ENCODE results near the gene CEACAM19. TPM values are rescaled to one million over a fixed set of nuclear protein-coding genes. Genes with fewer than 3 reads are reported as not detected.
"Not testable (repeated sequence)": the region's sequence is repeated elsewhere in the genome, so short reads cannot be mapped to it uniquely, and the experiment has no call there.

CEACAM19 gene
- total RNA-seq, 1 experiment from 2014 or later, result 67.8 TPM

DNA sequence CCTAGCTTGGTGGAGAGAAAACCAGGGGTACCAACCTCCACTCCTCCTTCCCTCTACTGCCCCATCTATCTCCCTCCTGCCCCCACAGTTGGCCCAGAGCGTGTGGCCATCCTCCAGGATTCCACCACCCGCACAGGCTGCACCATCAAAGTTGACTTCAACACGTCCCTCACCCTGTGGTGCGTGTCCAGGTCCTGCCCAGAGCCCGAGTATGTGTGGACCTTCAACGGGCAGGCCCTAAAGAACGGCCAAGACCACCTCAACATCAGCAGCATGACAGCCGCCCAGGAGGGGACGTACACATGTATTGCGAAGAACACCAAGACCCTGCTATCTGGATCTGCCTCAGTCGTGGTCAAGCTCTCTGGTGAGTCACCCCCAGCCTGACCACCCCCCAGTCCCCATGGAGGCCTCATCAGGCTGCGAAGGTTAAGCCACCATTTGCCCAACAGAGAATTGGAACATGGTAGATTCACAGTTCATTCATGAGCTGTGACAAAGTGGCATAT is 34.3 kb downstream of the CEACAM19 start:
- Mint-ChIP-seq H3K4me3 (ENCODE audit: low read depth, unreplicated experiment) (no peak overlapping the region), H3K27me3 (ENCODE audit: unreplicated experiment) (no peaks in the 10 kb centered on the region), H3K36me3 (ENCODE audit: insufficient read depth, unreplicated experiment) (no peaks in the 10 kb centered on the region), H3K27ac (ENCODE audit: unreplicated experiment) (no peak overlapping the region), H3K4me1 (ENCODE audit: low read depth, unreplicated experiment) (no peaks in the 10 kb centered on the region), H3K9me3 (ENCODE audit: low read depth, unreplicated experiment) (no peaks in the 10 kb centered on the region)
- TF ChIP-seq, protein P1, sequence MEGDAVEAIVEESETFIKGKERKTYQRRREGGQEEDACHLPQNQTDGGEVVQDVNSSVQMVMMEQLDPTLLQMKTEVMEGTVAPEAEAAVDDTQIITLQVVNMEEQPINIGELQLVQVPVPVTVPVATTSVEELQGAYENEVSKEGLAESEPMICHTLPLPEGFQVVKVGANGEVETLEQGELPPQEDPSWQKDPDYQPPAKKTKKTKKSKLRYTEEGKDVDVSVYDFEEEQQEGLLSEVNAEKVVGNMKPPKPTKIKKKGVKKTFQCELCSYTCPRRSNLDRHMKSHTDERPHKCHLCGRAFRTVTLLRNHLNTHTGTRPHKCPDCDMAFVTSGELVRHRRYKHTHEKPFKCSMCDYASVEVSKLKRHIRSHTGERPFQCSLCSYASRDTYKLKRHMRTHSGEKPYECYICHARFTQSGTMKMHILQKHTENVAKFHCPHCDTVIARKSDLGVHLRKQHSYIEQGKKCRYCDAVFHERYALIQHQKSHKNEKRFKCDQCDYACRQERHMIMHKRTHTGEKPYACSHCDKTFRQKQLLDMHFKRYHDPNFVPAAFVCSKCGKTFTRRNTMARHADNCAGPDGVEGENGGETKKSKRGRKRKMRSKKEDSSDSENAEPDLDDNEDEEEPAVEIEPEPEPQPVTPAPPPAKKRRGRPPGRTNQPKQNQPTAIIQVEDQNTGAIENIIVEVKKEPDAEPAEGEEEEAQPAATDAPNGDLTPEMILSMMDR (IDR thresholded peaks at IDR 0.05; ENCODE audit: unreplicated experiment), result no peak
- intact Hi-C loops (cut with micrococcal nuclease; ENCODE audit: unreplicated experiment), result no loop called here
- CTCF ChIA-PET, result interaction anchor here (0.6 kb wide), 1 partner anchor 200 kb away, joined by 14 read pairs; the partner anchor contains the start of gene APOE
- no peak for DNase-seq
- BruUV-seq (replicated peaks), result no TSS peak

DNA sequence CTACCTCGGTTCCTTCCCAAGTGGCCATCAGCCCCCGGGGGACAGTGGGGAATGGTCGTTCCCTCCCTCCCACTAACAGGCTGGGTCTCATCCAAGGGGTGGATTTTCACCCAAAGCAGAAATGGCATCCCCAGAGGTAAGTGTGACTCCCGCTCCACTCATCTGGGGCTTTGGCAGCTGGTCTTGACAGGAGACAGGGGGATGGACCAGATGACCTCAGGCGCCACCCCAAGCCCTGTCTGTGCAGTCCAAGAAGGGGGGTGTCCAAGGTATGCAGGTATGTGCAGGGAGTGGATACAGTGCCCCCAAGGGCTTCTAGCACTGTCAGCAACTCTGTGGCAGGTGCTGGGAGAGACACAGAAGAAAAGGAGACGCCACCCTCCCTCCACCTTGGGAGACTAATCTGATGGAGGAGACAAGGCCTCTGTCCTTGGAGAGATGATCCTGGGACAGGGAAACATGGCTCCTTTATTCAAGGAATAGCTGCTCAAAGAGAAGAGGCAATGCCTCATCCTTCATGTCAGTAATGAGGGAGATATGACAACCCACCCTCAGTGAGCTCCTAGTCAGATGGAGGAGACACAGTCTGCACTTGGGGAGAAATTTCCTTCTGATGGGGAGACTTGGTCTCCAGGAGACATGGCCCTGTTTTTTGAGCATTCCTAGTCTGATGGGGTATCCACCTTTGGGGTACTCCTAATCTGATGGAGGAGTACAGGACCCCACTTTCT is 35.4 kb downstream of the CEACAM19 start:
- no peak overlapping the region for H3K4me3 Mint-ChIP-seq (ENCODE audit: low read depth, unreplicated experiment)

DNA sequence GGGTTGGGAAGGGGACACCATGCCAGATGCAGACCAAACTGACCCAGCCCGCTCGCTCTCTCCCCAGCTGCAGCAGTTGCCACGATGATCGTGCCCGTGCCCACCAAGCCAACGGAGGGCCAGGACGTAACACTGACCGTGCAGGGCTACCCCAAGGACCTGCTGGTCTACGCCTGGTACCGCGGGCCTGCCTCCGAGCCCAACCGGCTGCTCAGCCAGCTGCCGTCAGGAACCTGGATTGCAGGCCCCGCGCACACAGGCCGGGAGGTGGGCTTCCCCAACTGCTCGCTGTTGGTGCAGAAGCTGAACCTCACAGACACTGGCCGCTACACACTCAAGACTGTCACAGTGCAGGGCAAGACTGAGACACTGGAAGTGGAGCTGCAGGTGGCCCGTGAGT is 36.5 kb downstream of the CEACAM19 start:
- no peaks in the 10 kb centered on the region for H3K4me1 Mint-ChIP-seq (ENCODE audit: low read depth, unreplicated experiment)
- intact Hi-C loops (cut with micrococcal nuclease; ENCODE audit: unreplicated experiment), result no loop called here
- no peaks in the 10 kb centered on the region for H3K27me3 Mint-ChIP-seq (ENCODE audit: unreplicated experiment)
- H3K4me3 Mint-ChIP-seq (ENCODE audit: low read depth, unreplicated experiment), result no peak overlapping the region
- BruUV-seq (replicated peaks), result no TSS peak
- no peak overlapping the region for H3K27ac Mint-ChIP-seq (ENCODE audit: unreplicated experiment)
- no peak for DNase-seq
- H3K9me3 Mint-ChIP-seq (ENCODE audit: low read depth, unreplicated experiment), result no peaks in the 10 kb centered on the region
- TF ChIP-seq, protein P1 (IDR thresholded peaks at IDR 0.05; ENCODE audit: unreplicated experiment), result no peak
- CTCF ChIA-PET, result interaction anchor here (0.6 kb wide), 1 partner anchor 141 kb away, joined by 3 read pairs; no protein-coding TSS in a partner anchor
- H3K36me3 Mint-ChIP-seq (ENCODE audit: insufficient read depth, unreplicated experiment), result no peaks in the 10 kb centered on the region

More for the DNA sequence above, 35.4 kb downstream of the CEACAM19 start:
- intact Hi-C loops (cut with micrococcal nuclease; ENCODE audit: unreplicated experiment), result no loop called here
- BruUV-seq (replicated peaks), result no TSS peak
- Mint-ChIP-seq H3K27ac (ENCODE audit: unreplicated experiment) (no peak overlapping the region), H3K4me1 (ENCODE audit: low read depth, unreplicated experiment) (no peaks in the 10 kb centered on the region), H3K36me3 (ENCODE audit: insufficient read depth, unreplicated experiment) (no peaks in the 10 kb centered on the region), H3K9me3 (ENCODE audit: low read depth, unreplicated experiment) (no peaks in the 10 kb centered on the region), H3K27me3 (ENCODE audit: unreplicated experiment) (no peaks in the 10 kb centered on the region)
- TF ChIP-seq, protein P1 (IDR thresholded peaks at IDR 0.05; ENCODE audit: unreplicated experiment), result no peak
- no peak for DNase-seq
- CTCF ChIA-PET, result interaction anchor here (0.5 kb wide), 1 partner anchor 35 kb away, joined by 3 read pairs; no protein-coding TSS in a partner anchor

DNA sequence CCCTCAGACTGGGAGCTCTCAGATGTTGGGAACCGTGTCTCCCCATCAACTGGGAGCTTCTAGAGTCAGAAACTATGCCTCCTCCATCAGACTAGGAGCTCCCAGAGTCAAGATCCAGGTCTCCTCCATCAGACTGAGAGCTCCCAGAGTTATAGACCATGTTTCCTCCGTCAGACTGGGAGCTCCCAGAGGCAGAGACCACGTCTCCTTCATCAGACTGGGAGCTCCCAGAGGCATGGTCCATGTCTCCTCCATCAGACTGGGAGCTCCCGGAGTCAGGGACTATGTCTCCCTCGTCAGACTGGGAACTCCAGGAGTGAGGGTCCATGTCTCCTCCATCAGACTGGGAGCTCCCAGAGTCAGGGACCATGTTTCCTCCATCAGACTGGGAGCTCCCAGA is 37.7 kb downstream of the CEACAM19 start:
- BruUV-seq (replicated peaks), result no TSS peak
- H3K9me3 Mint-ChIP-seq (ENCODE audit: low read depth, unreplicated experiment), result no peaks in the 10 kb centered on the region
- no peak overlapping the region for H3K4me3 Mint-ChIP-seq (ENCODE audit: low read depth, unreplicated experiment)
- H3K4me1 Mint-ChIP-seq (ENCODE audit: low read depth, unreplicated experiment), result no peaks in the 10 kb centered on the region
- no peaks in the 10 kb centered on the region for H3K36me3 Mint-ChIP-seq (ENCODE audit: insufficient read depth, unreplicated experiment)
- H3K27me3 Mint-ChIP-seq (ENCODE audit: unreplicated experiment), result no peaks in the 10 kb centered on the region
- CTCF ChIA-PET, result interaction anchor here (1.0 to 1.2 kb wide), 2 partner anchors 15 to 137 kb away, joined by 3 to 4 read pairs; partner anchors contain the start of gene NECTIN2
- no peak for DNase-seq
- TF ChIP-seq, protein P1 (IDR thresholded peaks at IDR 0.05; ENCODE audit: unreplicated experiment), result no peak
- intact Hi-C loops (cut with micrococcal nuclease; ENCODE audit: unreplicated experiment), result no loop called here
- no peak overlapping the region for H3K27ac Mint-ChIP-seq (ENCODE audit: unreplicated experiment)

DNA sequence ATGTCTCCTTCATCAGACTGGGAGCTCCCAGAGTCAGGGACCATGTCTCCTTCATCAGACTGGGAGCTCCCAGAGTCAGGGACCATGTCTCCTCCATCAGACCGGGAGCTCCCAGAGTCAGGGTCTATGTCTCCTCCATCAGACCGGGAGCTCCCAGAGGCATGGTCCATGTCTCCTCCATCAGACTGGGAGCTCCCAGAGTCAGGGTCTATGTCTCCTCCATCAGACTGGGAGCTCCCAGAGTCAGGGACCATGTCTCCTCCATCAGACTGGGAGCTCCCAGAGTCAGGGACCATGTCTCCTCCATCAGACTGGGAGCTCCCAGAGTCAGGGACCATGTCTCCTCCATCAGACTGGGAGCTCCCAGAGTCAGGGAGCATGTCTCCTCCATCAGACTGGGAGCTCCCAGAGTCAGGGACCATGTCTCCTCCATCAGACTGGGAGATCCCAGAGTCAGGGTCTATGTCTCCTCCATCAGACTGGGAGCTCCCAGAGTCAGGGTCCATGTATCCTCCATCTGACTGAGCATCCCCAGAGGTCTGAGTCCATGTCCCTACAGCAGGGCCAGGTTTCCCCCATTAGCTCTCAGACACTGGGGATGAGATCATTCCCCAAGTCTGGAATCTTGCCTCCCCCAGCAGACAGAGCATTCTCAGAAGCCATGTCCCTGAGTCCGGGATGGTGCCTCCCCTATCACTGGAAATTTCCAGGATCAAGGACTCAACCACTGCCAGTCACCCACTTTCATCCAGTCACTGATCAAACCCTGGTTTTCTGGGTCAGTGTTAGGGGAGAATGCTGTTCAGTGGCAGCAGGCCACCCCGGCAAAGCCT is 38.4 kb downstream of the CEACAM19 start:
- DNase-seq; BruUV-seq (replicated peaks); H3K4me1 Mint-ChIP-seq (ENCODE audit: low read depth, unreplicated experiment); H3K4me3 Mint-ChIP-seq (ENCODE audit: low read depth, unreplicated experiment); H3K27ac Mint-ChIP-seq (ENCODE audit: unreplicated experiment); H3K9me3 Mint-ChIP-seq (ENCODE audit: low read depth, unreplicated experiment); intact Hi-C loops (cut with micrococcal nuclease; ENCODE audit: unreplicated experiment); H3K27me3 Mint-ChIP-seq (ENCODE audit: unreplicated experiment); H3K36me3 Mint-ChIP-seq (ENCODE audit: insufficient read depth, unreplicated experiment): not testable (repeated sequence)
- CTCF ChIA-PET, result interaction anchor here (1.0 to 1.2 kb wide), 2 partner anchors 14 to 137 kb away, joined by 3 to 4 read pairs; partner anchors contain the start of gene NECTIN2

All from Calu3 (cell line).